ENCODE measurements around the gene ZNF460. TPM values are rescaled to one million over a fixed set of nuclear protein-coding genes. Genes with fewer than 3 reads are reported as not detected.

Gene ZNF460
- total RNA-seq, 1 donor from 2014 or later, result 45.3 TPM

- DNase-seq (ENCODE audit: low spot score), result no peak
- intact Hi-C loops (cut with DNase I), result loop anchor here (5.0 kb wide), 1 partner anchor 37 kb away; the partner anchor contains the start of genes TRAPPC2B and ZNF547
Measured at GRCh38 chr19:57324992-57325391, 44.7 kb downstream of the ZNF460 start.

DNA sequence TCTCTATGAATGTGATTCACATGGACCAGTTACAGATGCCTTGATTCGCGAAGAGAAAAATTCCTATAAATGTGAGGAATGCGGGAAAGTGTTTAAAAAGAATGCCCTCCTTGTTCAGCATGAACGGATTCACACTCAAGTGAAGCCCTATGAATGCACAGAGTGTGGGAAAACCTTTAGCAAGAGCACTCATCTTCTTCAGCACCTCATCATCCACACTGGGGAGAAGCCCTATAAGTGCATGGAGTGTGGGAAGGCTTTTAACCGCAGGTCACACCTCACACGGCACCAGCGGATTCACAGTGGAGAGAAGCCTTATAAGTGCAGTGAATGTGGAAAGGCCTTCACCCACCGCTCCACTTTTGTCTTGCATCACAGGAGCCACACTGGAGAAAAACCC, 47.7 kb downstream of the ZNF460 start:
- intact Hi-C loops (cut with DNase I), result no loop called here
- no peak for DNase-seq (ENCODE audit: low spot score)

- intact Hi-C loops (cut with DNase I), result no loop called here
- DNase-seq (ENCODE audit: low spot score), result no peak
Measured at GRCh38 chr19:57334191-57334590, 53.9 kb downstream of the ZNF460 start.

DNA sequence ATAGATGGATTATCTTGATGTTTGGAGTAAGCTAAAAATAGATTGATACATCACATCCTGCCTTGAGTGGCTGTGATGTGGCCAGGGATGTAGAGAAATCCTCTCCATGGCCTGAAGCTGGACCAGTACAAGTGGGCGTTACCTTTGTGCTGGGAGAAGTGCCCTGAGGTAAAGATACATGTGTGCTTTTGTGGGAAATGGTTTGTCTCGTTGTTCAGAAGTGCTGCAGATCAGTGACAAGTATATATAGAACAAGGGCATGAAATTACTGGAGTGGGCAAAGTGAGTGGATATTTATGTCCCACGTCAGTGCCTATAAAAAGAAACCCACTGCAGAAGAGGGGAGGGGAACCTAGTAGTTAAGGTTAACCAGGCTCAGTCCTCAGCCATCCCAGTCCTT, 58.6 kb downstream of the ZNF460 start:
- intact Hi-C loops (cut with DNase I), result no loop called here
- DNase-seq (ENCODE audit: low spot score), result no peak

DNA sequence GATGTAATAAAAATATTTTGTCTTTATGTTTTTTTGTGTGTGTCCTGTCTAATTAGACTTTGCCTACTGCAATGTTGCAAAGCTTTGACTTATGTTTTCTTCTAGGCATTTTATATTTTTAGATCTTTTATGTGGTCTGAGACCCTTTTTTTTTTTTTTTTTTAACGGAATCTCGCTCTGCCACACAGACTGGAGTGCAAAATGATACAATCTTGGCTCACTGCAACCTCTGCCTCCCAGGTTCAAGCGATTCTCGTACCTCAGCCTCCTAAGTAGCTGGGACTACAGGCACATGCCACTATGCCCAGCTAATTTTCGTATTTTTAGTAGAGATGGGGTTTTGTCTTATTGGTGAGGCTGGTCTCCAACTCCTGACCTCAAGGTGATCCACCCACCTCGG, 62.3 kb downstream of the ZNF460 start:
- intact Hi-C loops (cut with DNase I), result no loop called here
- DNase-seq (ENCODE audit: low spot score), result no peak

Other genes with a start within 250 kb of the ZNF460 start
- gene USP29, start 160.5 kb upstream of the ZNF460 start, total RNA-seq, result not detected
- not detected for gene ZIM3, start 135.3 kb upstream of the ZNF460 start, total RNA-seq
- gene DUXA, start 113.0 kb upstream of the ZNF460 start, total RNA-seq, result not detected
- gene ZNF264, start 89.0 kb upstream of the ZNF460 start, total RNA-seq, result 23.0 TPM
- 2.2 TPM for gene AURKC, start 49.5 kb upstream of the ZNF460 start, total RNA-seq
- 12.8 TPM for gene ZNF805, start 39.9 kb upstream of the ZNF460 start, total RNA-seq
- gene ZNF543, start 40.0 kb downstream of the ZNF460 start, total RNA-seq, result 6.1 TPM
- 10.0 TPM for gene ZNF304, start 70.8 kb downstream of the ZNF460 start, total RNA-seq
- gene TRAPPC2B, start 83.1 kb downstream of the ZNF460 start, total RNA-seq, result 10.2 TPM
- 4.0 TPM for gene ZNF547, start 83.1 kb downstream of the ZNF460 start, total RNA-seq
- gene ZNF548, start 109.4 kb downstream of the ZNF460 start, total RNA-seq, result 16.1 TPM
- gene ZNF17, start 130.7 kb downstream of the ZNF460 start, total RNA-seq, result 10.1 TPM
- gene ZNF749, start 154.8 kb downstream of the ZNF460 start, total RNA-seq, result 4.0 TPM
- 3.0 TPM for gene VN1R1, start 176.7 kb downstream of the ZNF460 start, total RNA-seq
- 23.7 TPM for gene ZNF772, start 197.1 kb downstream of the ZNF460 start, total RNA-seq
- 8.7 TPM for gene ZNF419, start 207.3 kb downstream of the ZNF460 start, total RNA-seq
- gene ZNF773, start 219.5 kb downstream of the ZNF460 start, total RNA-seq, result 5.5 TPM
- gene ZNF549, start 246.9 kb downstream of the ZNF460 start, total RNA-seq, result 3.6 TPM